HEK293 (cell line): ENCODE data around the gene SOX5.

Source experiments
- KLF16 ChIP-seq: fragments of 450-650 bp; formaldehyde crosslinking; IDR thresholded peaks from 2 replicates; pipeline ENCODE4 v1.5.1; 2017; ENCODE audit warnings: missing biosample characterization, missing genetic modification characterization
- KLF7 ChIP-seq: fragments of 450-650 bp; formaldehyde crosslinking; IDR thresholded peaks from 2 replicates; pipeline ENCODE4 v1.5.1; 2016; ENCODE audit warnings: missing biosample characterization, missing genetic modification characterization, borderline replicate concordance
- ZNF138 ChIP-seq: fragments of 450-650 bp; formaldehyde crosslinking; IDR thresholded peaks from 2 replicates; pipeline ENCODE4 v1.5.1; 2016; ENCODE audit warnings: missing biosample characterization, missing genetic modification characterization, borderline replicate concordance
- ZNF513 ChIP-seq: fragments of 450-650 bp; IDR thresholded peaks from 2 replicates; pipeline ENCODE4 v1.5.1; 2018; ENCODE audit warnings: missing biosample characterization, missing genetic modification characterization
- TF ChIP-seq, protein P1 (sequence below): fragments of 450-650 bp; formaldehyde crosslinking; IDR thresholded peaks from 2 replicates; pipeline ENCODE4 v1.5.1; 2016; ENCODE audit warnings: missing biosample characterization, missing genetic modification characterization

DNA sequence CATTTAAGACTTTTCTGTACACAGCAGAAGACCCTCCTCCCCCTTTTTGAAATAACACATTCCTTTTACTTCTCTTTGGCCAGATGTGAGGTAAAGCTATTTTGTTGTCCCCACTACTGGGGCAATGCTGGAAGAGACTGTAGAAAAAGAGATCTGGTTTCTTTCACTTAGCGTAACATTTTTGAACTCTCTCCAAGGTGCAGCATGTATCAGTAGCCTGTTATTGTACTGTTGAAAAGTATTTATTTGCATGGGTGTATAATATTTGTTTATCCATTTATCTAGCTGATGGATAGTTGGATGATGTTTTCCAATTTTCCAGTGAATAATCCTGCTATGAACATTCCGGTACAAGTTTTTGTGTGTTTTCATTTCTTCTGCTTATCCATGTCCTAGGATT is 335.2 kb downstream of the SOX5 start:
- TF ChIP-seq, protein P1, sequence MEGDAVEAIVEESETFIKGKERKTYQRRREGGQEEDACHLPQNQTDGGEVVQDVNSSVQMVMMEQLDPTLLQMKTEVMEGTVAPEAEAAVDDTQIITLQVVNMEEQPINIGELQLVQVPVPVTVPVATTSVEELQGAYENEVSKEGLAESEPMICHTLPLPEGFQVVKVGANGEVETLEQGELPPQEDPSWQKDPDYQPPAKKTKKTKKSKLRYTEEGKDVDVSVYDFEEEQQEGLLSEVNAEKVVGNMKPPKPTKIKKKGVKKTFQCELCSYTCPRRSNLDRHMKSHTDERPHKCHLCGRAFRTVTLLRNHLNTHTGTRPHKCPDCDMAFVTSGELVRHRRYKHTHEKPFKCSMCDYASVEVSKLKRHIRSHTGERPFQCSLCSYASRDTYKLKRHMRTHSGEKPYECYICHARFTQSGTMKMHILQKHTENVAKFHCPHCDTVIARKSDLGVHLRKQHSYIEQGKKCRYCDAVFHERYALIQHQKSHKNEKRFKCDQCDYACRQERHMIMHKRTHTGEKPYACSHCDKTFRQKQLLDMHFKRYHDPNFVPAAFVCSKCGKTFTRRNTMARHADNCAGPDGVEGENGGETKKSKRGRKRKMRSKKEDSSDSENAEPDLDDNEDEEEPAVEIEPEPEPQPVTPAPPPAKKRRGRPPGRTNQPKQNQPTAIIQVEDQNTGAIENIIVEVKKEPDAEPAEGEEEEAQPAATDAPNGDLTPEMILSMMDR (tag by site-specific recombination) = no peak
- TF ChIP-seq ZNF138 (tag by site-specific recombination) (no peak), KLF16 (no peak), KLF7 (tag by site-specific recombination) (no peak), ZNF513 (tag by site-specific recombination) (no peak)
